ENCODE measurements around the gene KLHL14.

The KLHL14 gene

GRCh38 chr18:32770054-32770665, 2.7 kb downstream of the KLHL14 start:
- DNase-seq = no peak

- DNase-seq = no peak
Measured at GRCh38 chr18:32769586-32770053, 3.2 kb downstream of the KLHL14 start.

- no peak for DNase-seq
Measured at GRCh38 chr18:32769071-32769585, 3.7 kb downstream of the KLHL14 start.

GRCh38 chr18:32767400-32767799, 5.4 kb downstream of the KLHL14 start:
- no peak for DNase-seq

GRCh38 chr18:32764611-32765244, 8.1 kb downstream of the KLHL14 start:
- no peak for DNase-seq

GRCh38 chr18:32763293-32763692, 9.5 kb downstream of the KLHL14 start:
- no peak for DNase-seq

GRCh38 chr18:32761231-32761630, 11.6 kb downstream of the KLHL14 start:
- no peak for DNase-seq

- no peak for DNase-seq
Measured at GRCh38 chr18:32760391-32760790, 12.4 kb downstream of the KLHL14 start.

- no peak for DNase-seq
Measured at GRCh38 chr18:32759611-32760167, 13.1 kb downstream of the KLHL14 start.

GRCh38 chr18:32754508-32755263, 18.1 kb downstream of the KLHL14 start:
- DNase-seq = no peak

GRCh38 chr18:32753656-32754260, 19.1 kb downstream of the KLHL14 start:
- DNase-seq = no peak

GRCh38 chr18:32750328-32750727, 22.5 kb downstream of the KLHL14 start:
- DNase-seq = no peak

GRCh38 chr18:32749809-32750208, 23.0 kb downstream of the KLHL14 start:
- DNase-seq = no peak

GRCh38 chr18:32742579-32742978, 30.2 kb downstream of the KLHL14 start:
- no peak for DNase-seq

- DNase-seq = no peak
Measured at GRCh38 chr18:32735781-32736180, 37.0 kb downstream of the KLHL14 start.

- DNase-seq = no peak
Measured at GRCh38 chr18:32734442-32734841, 38.4 kb downstream of the KLHL14 start.

- no peak for DNase-seq
Measured at GRCh38 chr18:32732165-32732564, 40.7 kb downstream of the KLHL14 start.

- DNase-seq = no peak
Measured at GRCh38 chr18:32730620-32731091, 42.2 kb downstream of the KLHL14 start.

- DNase-seq = no peak
Measured at GRCh38 chr18:32730068-32730467, 42.8 kb downstream of the KLHL14 start.

GRCh38 chr18:32724071-32724749, 48.6 kb downstream of the KLHL14 start:
- DNase-seq = no peak

- DNase-seq = no peak
Measured at GRCh38 chr18:32722279-32722678, 50.5 kb downstream of the KLHL14 start.

- DNase-seq = no peak
Measured at GRCh38 chr18:32717126-32717525, 55.7 kb downstream of the KLHL14 start.

Data from SIG-M5 (cell line).